Memory B cell (primary cell): ENCODE data around the gene PDZD2.
"Not testable (repeated sequence)": the region's sequence is repeated elsewhere in the genome, so short reads cannot be mapped to it uniquely, and the experiment has no call there.

ENCODE experiments used
- ATAC-seq: fragments of 150-1000 bp; cut with Tn5 transposase; 2 replicates; pipeline ENCODE4 v1.10.0; 2021; ENCODE audit warnings: low read depth, mild to moderate bottlenecking, moderate library complexity
- DNase-seq, 2 donors: peaks; one replicate each; pipeline ENCODE4 v3.0.0; 2022; ENCODE audit warnings: low spot score in 2 of 2
- H3K27ac Mint-ChIP-seq: one replicate; pipeline ENCODE4 v1.8.0; 2022; ENCODE audit warnings: mild to moderate bottlenecking, moderate library complexity, mixed read lengths
- H3K27me3 Mint-ChIP-seq: one replicate; pipeline ENCODE4 v1.8.0; 2022; ENCODE audit warnings: mixed read lengths
- H3K36me3 Mint-ChIP-seq: one replicate; pipeline ENCODE4 v1.8.0; 2022; ENCODE audit warnings: mild to moderate bottlenecking, mixed read lengths
- H3K4me1 Mint-ChIP-seq: one replicate; pipeline ENCODE4 v1.8.0; 2022; ENCODE audit warnings: mixed read lengths
- H3K4me3 Mint-ChIP-seq: one replicate; pipeline ENCODE4 v1.8.0; 2022; ENCODE audit warnings: mild to moderate bottlenecking, moderate library complexity, mixed read lengths
- H3K9me3 Mint-ChIP-seq: one replicate; pipeline ENCODE4 v1.8.0; 2022; ENCODE audit warnings: mixed read lengths

The PDZD2 gene

GRCh38 chr5:32013658-32014057 is 374.7 kb downstream of the PDZD2 start:
- Mint-ChIP-seq H3K27me3 (peaks cover under 1% of the 10 kb centered on the region), H3K36me3 (no peaks in the 10 kb centered on the region), H3K27ac (no peak overlapping the region), H3K4me1 (peaks cover 11% of the 10 kb centered on the region), H3K4me3 (no peak overlapping the region), H3K9me3 (no peaks in the 10 kb centered on the region)
- no peak for ATAC-seq
- no peak for DNase-seq

- Mint-ChIP-seq H3K36me3 (no peaks in the 10 kb centered on the region), H3K9me3 (no peaks in the 10 kb centered on the region), H3K4me1 (peaks cover 12% of the 10 kb centered on the region), H3K27ac (no peak overlapping the region), H3K4me3 (no peak overlapping the region), H3K27me3 (no peaks in the 10 kb centered on the region)
- no peak for ATAC-seq
- DNase-seq: no peak
Measured at GRCh38 chr5:32014096-32014745, 375.3 kb downstream of the PDZD2 start.

- not testable (repeated sequence) for H3K27ac Mint-ChIP-seq, H3K4me3 Mint-ChIP-seq, H3K27me3 Mint-ChIP-seq, H3K9me3 Mint-ChIP-seq, DNase-seq, ATAC-seq, H3K36me3 Mint-ChIP-seq
- H3K4me1 Mint-ChIP-seq: peaks cover 12% of the 10 kb centered on the region
Measured at GRCh38 chr5:32015262-32015661, 376.3 kb downstream of the PDZD2 start.

GRCh38 chr5:32017692-32018367 is 378.9 kb downstream of the PDZD2 start:
- H3K27ac Mint-ChIP-seq: no peak overlapping the region
- no peaks in the 10 kb centered on the region for H3K9me3 Mint-ChIP-seq
- H3K4me1 Mint-ChIP-seq: peaks cover 12% of the 10 kb centered on the region
- no peaks in the 10 kb centered on the region for H3K36me3 Mint-ChIP-seq
- no peak for DNase-seq
- H3K4me3 Mint-ChIP-seq: no peak overlapping the region
- no peak for ATAC-seq
- no peaks in the 10 kb centered on the region for H3K27me3 Mint-ChIP-seq

- H3K27ac Mint-ChIP-seq: no peak overlapping the region
- no peaks in the 10 kb centered on the region for H3K27me3 Mint-ChIP-seq
- no peaks in the 10 kb centered on the region for H3K36me3 Mint-ChIP-seq
- H3K4me3 Mint-ChIP-seq: no peak overlapping the region
- peaks cover 9% of the 10 kb centered on the region for H3K4me1 Mint-ChIP-seq
- DNase-seq: no peak
- no peaks in the 10 kb centered on the region for H3K9me3 Mint-ChIP-seq
- no peak for ATAC-seq
Measured at GRCh38 chr5:32018476-32019436, 379.8 kb downstream of the PDZD2 start.

GRCh38 chr5:32020271-32020670 is 381.3 kb downstream of the PDZD2 start:
- Mint-ChIP-seq H3K4me3 (peak overlapping the region; percentile 69), H3K27me3 (peaks cover 3% of the 10 kb centered on the region), H3K27ac (peak overlapping the region; percentile 84), H3K36me3 (no peaks in the 10 kb centered on the region), H3K9me3 (no peaks in the 10 kb centered on the region), H3K4me1 (peaks cover 5% of the 10 kb centered on the region)
- peak in 1 of 2 donors; percentile 4 for DNase-seq
- ATAC-seq: peak; percentile 85

- Mint-ChIP-seq H3K27me3 (peaks cover 3% of the 10 kb centered on the region), H3K36me3 (no peaks in the 10 kb centered on the region), H3K9me3 (no peaks in the 10 kb centered on the region), H3K4me3 (peak overlapping the region; percentile 69), H3K4me1 (peaks cover 5% of the 10 kb centered on the region), H3K27ac (peak overlapping the region; percentile 84)
- ATAC-seq (no peak), DNase-seq (no peak)
Measured at GRCh38 chr5:32020946-32021345, 382.0 kb downstream of the PDZD2 start.

- Mint-ChIP-seq H3K4me3 (no peak overlapping the region), H3K4me1 (peaks cover 5% of the 10 kb centered on the region), H3K9me3 (no peaks in the 10 kb centered on the region), H3K27ac (no peak overlapping the region), H3K36me3 (no peaks in the 10 kb centered on the region), H3K27me3 (peaks cover 4% of the 10 kb centered on the region)
- DNase-seq (no peak), ATAC-seq (no peak)
Measured at GRCh38 chr5:32021771-32022170, 382.8 kb downstream of the PDZD2 start.

GRCh38 chr5:32022638-32023037 is 383.7 kb downstream of the PDZD2 start:
- ATAC-seq: no peak
- Mint-ChIP-seq H3K4me3 (no peak overlapping the region), H3K27me3 (peaks cover 4% of the 10 kb centered on the region), H3K4me1 (peaks cover 5% of the 10 kb centered on the region), H3K27ac (no peak overlapping the region), H3K36me3 (no peaks in the 10 kb centered on the region), H3K9me3 (no peaks in the 10 kb centered on the region)
- DNase-seq: no peak

GRCh38 chr5:32023816-32024215 is 384.9 kb downstream of the PDZD2 start:
- Mint-ChIP-seq H3K4me3 (no peak overlapping the region), H3K9me3 (no peaks in the 10 kb centered on the region), H3K4me1 (no peaks in the 10 kb centered on the region), H3K27ac (no peak overlapping the region), H3K27me3 (peaks cover 4% of the 10 kb centered on the region), H3K36me3 (no peaks in the 10 kb centered on the region)
- ATAC-seq (no peak), DNase-seq (no peak)

GRCh38 chr5:32024751-32025150 is 385.8 kb downstream of the PDZD2 start:
- DNase-seq (no peak), ATAC-seq (no peak)
- peaks cover 4% of the 10 kb centered on the region for H3K27me3 Mint-ChIP-seq
- no peaks in the 10 kb centered on the region for H3K36me3 Mint-ChIP-seq
- H3K4me3 Mint-ChIP-seq: no peak overlapping the region
- no peaks in the 10 kb centered on the region for H3K4me1 Mint-ChIP-seq
- no peak overlapping the region for H3K27ac Mint-ChIP-seq
- no peaks in the 10 kb centered on the region for H3K9me3 Mint-ChIP-seq

- peaks cover 7% of the 10 kb centered on the region for H3K27me3 Mint-ChIP-seq
- H3K4me1 Mint-ChIP-seq: no peaks in the 10 kb centered on the region
- ATAC-seq (no peak), DNase-seq (no peak)
- no peaks in the 10 kb centered on the region for H3K9me3 Mint-ChIP-seq
- H3K36me3 Mint-ChIP-seq: no peaks in the 10 kb centered on the region
- no peak overlapping the region for H3K27ac Mint-ChIP-seq
- no peak overlapping the region for H3K4me3 Mint-ChIP-seq
Measured at GRCh38 chr5:32027093-32027716, 388.3 kb downstream of the PDZD2 start.

- DNase-seq (no peak), ATAC-seq (no peak)
- H3K4me1 Mint-ChIP-seq: no peaks in the 10 kb centered on the region
- H3K36me3 Mint-ChIP-seq: no peaks in the 10 kb centered on the region
- peaks cover 7% of the 10 kb centered on the region for H3K27me3 Mint-ChIP-seq
- no peaks in the 10 kb centered on the region for H3K9me3 Mint-ChIP-seq
- H3K27ac Mint-ChIP-seq: no peak overlapping the region
- H3K4me3 Mint-ChIP-seq: no peak overlapping the region
Measured at GRCh38 chr5:32027717-32028458, 389.0 kb downstream of the PDZD2 start.
